Nephron progenitor cell (in vitro differentiated cells): ENCODE measurements around the gene ARF6.
A peak's percentile ranks its signal among the peaks of the same experiment; 100 is the strongest.

ENCODE experiments used
- DNase-seq: peaks from one replicate; pipeline ENCODE4 v3.0.0; 2021
- H3K27ac Mint-ChIP-seq: 2 replicates; pipeline ENCODE4 v1.8.0; 2021; ENCODE audit warnings: mild to moderate bottlenecking, moderate library complexity, mixed read lengths
- H3K27me3 Mint-ChIP-seq: 2 replicates; pipeline ENCODE4 v1.8.0; 2021; ENCODE audit warnings: mild to moderate bottlenecking, low read depth, mixed read lengths; ENCODE audit not compliant: poor library complexity
- H3K36me3 Mint-ChIP-seq: 2 replicates; pipeline ENCODE4 v1.8.0; 2021; ENCODE audit warnings: low read depth, mixed read lengths
- H3K4me1 Mint-ChIP-seq: 2 replicates; pipeline ENCODE4 v1.8.0; 2021; ENCODE audit warnings: mixed read lengths
- H3K4me3 Mint-ChIP-seq: 2 replicates; pipeline ENCODE4 v1.8.0; 2021; ENCODE audit warnings: mild to moderate bottlenecking, moderate library complexity, mixed read lengths
- H3K9me3 Mint-ChIP-seq: 2 replicates; pipeline ENCODE4 v1.8.0; 2021; ENCODE audit warnings: mild to moderate bottlenecking, moderate library complexity, mixed read lengths
- TF ChIP-seq, protein P1 (sequence below): fragments of 200-600 bp; sonication (generic); IDR thresholded peaks from 2 replicates; pipeline ENCODE4 v1.5.0; 2021; ENCODE audit warnings: antibody characterized with exemption

Gene ARF6

DNA sequence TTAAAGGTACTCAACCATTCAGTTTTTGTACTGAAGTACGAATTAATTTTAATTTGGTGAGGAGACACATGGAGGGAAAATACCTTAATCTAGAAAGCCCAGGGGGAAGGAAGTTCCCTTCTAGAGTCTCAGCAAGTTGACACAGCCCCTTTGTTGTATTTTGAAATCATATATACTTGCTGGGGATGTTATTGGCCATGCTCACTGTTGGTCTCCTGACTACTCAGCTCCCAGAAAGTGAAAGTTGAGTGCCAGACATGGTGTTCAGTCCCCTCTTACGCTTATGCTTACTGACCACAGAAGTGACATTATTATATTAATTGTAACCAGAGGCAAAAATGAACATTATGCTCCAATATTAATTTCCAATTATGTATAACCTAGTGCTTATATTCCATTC is 28.1 kb downstream of the ARF6 start:
- H3K27ac Mint-ChIP-seq, result no peak overlapping the region
- H3K9me3 Mint-ChIP-seq, result peaks cover 5% of the 10 kb centered on the region
- H3K36me3 Mint-ChIP-seq, result no peaks in the 10 kb centered on the region
- H3K4me3 Mint-ChIP-seq, result no peak overlapping the region
- TF ChIP-seq, protein P1, sequence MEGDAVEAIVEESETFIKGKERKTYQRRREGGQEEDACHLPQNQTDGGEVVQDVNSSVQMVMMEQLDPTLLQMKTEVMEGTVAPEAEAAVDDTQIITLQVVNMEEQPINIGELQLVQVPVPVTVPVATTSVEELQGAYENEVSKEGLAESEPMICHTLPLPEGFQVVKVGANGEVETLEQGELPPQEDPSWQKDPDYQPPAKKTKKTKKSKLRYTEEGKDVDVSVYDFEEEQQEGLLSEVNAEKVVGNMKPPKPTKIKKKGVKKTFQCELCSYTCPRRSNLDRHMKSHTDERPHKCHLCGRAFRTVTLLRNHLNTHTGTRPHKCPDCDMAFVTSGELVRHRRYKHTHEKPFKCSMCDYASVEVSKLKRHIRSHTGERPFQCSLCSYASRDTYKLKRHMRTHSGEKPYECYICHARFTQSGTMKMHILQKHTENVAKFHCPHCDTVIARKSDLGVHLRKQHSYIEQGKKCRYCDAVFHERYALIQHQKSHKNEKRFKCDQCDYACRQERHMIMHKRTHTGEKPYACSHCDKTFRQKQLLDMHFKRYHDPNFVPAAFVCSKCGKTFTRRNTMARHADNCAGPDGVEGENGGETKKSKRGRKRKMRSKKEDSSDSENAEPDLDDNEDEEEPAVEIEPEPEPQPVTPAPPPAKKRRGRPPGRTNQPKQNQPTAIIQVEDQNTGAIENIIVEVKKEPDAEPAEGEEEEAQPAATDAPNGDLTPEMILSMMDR, result no peak
- peaks cover 10% of the 10 kb centered on the region for H3K4me1 Mint-ChIP-seq
- DNase-seq, result no peak
- no peaks in the 10 kb centered on the region for H3K27me3 Mint-ChIP-seq

DNA sequence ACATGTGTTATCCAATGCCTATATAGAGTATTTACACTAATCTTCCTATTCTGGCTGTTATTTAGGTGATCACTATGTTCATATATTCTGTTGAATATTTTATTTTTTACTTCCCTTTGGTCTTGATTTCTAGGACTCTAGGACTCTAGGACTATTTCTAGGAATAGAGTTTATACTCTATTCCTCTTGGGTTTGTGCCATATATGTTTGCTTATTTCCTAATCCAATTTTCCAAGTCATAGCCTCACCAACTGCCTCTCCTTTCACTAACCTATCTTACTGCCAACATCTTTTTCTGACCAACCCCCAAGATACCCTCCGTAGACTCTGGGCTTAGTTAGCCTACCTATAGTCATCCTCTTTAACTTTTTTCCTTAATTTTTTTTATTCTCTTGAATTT is 28.5 kb downstream of the ARF6 start:
- no peak for DNase-seq
- Mint-ChIP-seq H3K4me3 (no peak overlapping the region), H3K27me3 (no peaks in the 10 kb centered on the region), H3K9me3 (peaks cover 5% of the 10 kb centered on the region), H3K4me1 (peaks cover 9% of the 10 kb centered on the region), H3K36me3 (no peaks in the 10 kb centered on the region), H3K27ac (no peak overlapping the region)
- TF ChIP-seq, protein P1, result no peak

GRCh38 chr14:49923442-49923841 is 30.6 kb downstream of the ARF6 start:
- peaks cover 5% of the 10 kb centered on the region for H3K9me3 Mint-ChIP-seq
- H3K4me1 Mint-ChIP-seq, result peaks cover 9% of the 10 kb centered on the region
- H3K27me3 Mint-ChIP-seq, result no peaks in the 10 kb centered on the region
- no peak overlapping the region for H3K4me3 Mint-ChIP-seq
- TF ChIP-seq, protein P1, result no peak
- no peak for DNase-seq
- H3K36me3 Mint-ChIP-seq, result no peaks in the 10 kb centered on the region
- H3K27ac Mint-ChIP-seq, result peak overlapping the region; percentile 68

DNA sequence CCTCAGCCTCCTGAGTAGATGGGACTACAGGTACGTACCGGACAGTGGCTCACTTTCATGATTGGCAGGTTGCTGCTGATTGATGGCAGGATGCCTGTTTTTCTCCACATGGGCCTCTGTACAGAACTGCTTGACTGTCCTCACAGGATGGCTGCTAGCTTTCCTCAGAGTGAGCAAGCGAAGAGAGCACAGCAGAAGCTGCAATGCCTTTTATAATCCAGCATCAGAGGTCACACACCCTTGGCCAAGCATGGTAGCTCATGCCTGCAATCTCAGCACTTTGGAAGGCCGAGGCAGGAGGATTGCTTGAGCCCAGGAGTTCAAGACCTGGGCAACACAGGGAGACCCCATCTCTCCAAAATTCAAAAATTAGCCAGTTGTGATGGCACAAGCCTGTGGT is 31.0 kb downstream of the ARF6 start:
- no peak overlapping the region for H3K4me3 Mint-ChIP-seq
- DNase-seq, result no peak
- no peaks in the 10 kb centered on the region for H3K27me3 Mint-ChIP-seq
- no peaks in the 10 kb centered on the region for H3K36me3 Mint-ChIP-seq
- H3K27ac Mint-ChIP-seq, result no peak overlapping the region
- peaks cover 5% of the 10 kb centered on the region for H3K9me3 Mint-ChIP-seq
- peaks cover 9% of the 10 kb centered on the region for H3K4me1 Mint-ChIP-seq
- TF ChIP-seq, protein P1, result no peak

DNA sequence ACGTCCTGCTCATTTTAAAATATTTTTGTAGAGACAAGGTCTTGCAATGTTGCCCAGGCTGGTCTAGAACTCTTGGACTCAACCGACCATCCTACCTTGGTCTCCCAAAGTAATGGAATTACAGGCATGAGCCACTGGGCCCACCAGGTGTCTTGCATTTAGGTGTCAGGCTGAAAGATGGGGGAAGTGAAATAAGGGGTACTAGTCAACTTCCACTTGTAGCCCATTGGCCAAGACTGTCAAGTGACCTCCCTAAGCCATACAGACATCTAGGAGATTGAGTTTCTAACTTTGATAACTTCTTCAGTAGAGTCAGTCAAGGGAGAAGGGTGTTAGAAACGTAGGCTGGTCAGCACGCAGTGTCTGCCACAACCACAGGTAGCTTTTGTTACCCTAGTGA is 32.0 kb downstream of the ARF6 start:
- Mint-ChIP-seq H3K4me3 (no peak overlapping the region), H3K27ac (no peak overlapping the region), H3K9me3 (peaks cover 3% of the 10 kb centered on the region), H3K4me1 (peaks cover 9% of the 10 kb centered on the region), H3K36me3 (no peaks in the 10 kb centered on the region), H3K27me3 (no peaks in the 10 kb centered on the region)
- DNase-seq, result no peak
- TF ChIP-seq, protein P1, result no peak

DNA sequence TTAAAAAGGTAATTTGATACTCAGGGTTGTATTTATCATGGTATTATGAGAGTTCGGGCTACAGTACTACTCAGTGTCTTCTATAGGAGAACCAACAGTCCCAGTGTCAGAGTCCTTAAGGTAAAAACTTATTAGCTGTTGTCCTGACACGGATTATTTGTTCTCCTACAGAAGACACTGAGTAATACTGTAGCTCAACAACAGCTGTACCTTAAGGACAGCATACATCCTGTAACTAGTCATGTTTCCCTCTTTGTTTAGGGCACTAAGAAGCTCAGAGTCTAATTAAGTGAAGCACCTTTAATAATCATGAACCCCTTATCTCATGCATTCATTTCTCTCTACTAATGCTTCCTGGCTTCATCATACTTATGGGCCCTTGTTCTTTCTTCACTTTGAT is 33.9 kb downstream of the ARF6 start:
- H3K4me1 Mint-ChIP-seq, result peaks cover 9% of the 10 kb centered on the region
- no peaks in the 10 kb centered on the region for H3K9me3 Mint-ChIP-seq
- no peaks in the 10 kb centered on the region for H3K27me3 Mint-ChIP-seq
- H3K36me3 Mint-ChIP-seq, result no peaks in the 10 kb centered on the region
- TF ChIP-seq, protein P1, result no peak
- H3K27ac Mint-ChIP-seq, result no peak overlapping the region
- no peak for DNase-seq
- H3K4me3 Mint-ChIP-seq, result no peak overlapping the region
